Mesenchymal stem cell (in vitro differentiated cells and primary cell): ENCODE measurements around the gene PTPRN2.

Experiments used
- DNase-seq: peaks from one replicate; pipeline ENCODE4 v3.0.0-alpha.2; 2013
- H2AFZ ChIP-seq: one replicate; pipeline ENCODE4 v1.6.1; 2013; ENCODE audit warnings: low read depth, mild to moderate bottlenecking, control low read depth, inconsistent platforms, low read length, moderate library complexity
- H2AK5ac ChIP-seq: 2 replicates; pipeline ENCODE4 v1.6.1; 2013; ENCODE audit warnings: low read length, moderate library complexity, mild to moderate bottlenecking, inconsistent platforms; ENCODE audit not compliant: severe bottlenecking
- H2BK120ac ChIP-seq: one replicate; pipeline ENCODE4 v1.6.1; 2013; ENCODE audit warnings: low read depth, mild to moderate bottlenecking, inconsistent platforms, low read length, moderate library complexity
- H2BK12ac ChIP-seq, 2 experiments: one replicate each; pipeline ENCODE4 v1.6.1; 2013; ENCODE audit warnings: inconsistent platforms in 2 of 2, low read length in 2 of 2, mild to moderate bottlenecking in 2 of 2, moderate library complexity in 2 of 2, control low read depth in 1 of 2
- H2BK15ac ChIP-seq: one replicate; pipeline ENCODE4 v1.6.1; 2013; ENCODE audit warnings: mild to moderate bottlenecking, low read depth, inconsistent platforms; ENCODE audit not compliant: poor library complexity, severe bottlenecking
- H2BK5ac ChIP-seq: 2 replicates; pipeline ENCODE4 v1.6.1; 2013; ENCODE audit warnings: low read depth, mild to moderate bottlenecking, low read length, control low read depth, inconsistent platforms; ENCODE audit not compliant: poor library complexity, severe bottlenecking
- H3K14ac ChIP-seq, 2 experiments: one replicate each; pipeline ENCODE4 v1.6.1; 2013; ENCODE audit warnings: inconsistent platforms in 2 of 2, low read length in 2 of 2, control low read depth in 1 of 2, mild to moderate bottlenecking in 1 of 2, moderate library complexity in 1 of 2
- H3K18ac ChIP-seq, 2 experiments: one replicate each; pipeline ENCODE4 v1.6.1; 2013; ENCODE audit warnings: inconsistent platforms in 2 of 2, low read length in 2 of 2, control low read depth in 1 of 2, low read depth in 1 of 2, mild to moderate bottlenecking in 1 of 2
- H3K23ac ChIP-seq, 2 experiments: one replicate each; pipeline ENCODE4 v1.6.1; 2013; ENCODE audit warnings: inconsistent platforms in 2 of 2, low read length in 2 of 2, mild to moderate bottlenecking in 2 of 2, moderate library complexity in 2 of 2, control low read depth in 1 of 2
- H3K27ac ChIP-seq: 2 replicates; pipeline ENCODE4 v1.5.1; 2013; ENCODE audit warnings: mild to moderate bottlenecking, moderate library complexity, low read length, control low read depth, inconsistent platforms; ENCODE audit not compliant: poor library complexity, severe bottlenecking
- H3K27me3 ChIP-seq, 2 experiments: 2 replicates each; pipeline versions ENCODE4 v1.6.1 to v1.7.0; 2013; ENCODE audit warnings: low read length in 2 of 2, mild to moderate bottlenecking in 2 of 2, moderate library complexity in 2 of 2, control low read depth in 1 of 2, inconsistent platforms in 1 of 2; ENCODE audit not compliant: control insufficient read depth in 1 of 2, insufficient read depth in 1 of 2
- H3K36me3 ChIP-seq, 2 experiments: 2 replicates each; pipeline versions ENCODE4 v1.6.1 to v1.7.0; 2013; ENCODE audit warnings: low read length in 2 of 2, control low read depth in 1 of 2, inconsistent platforms in 1 of 2, low read depth in 1 of 2, mild to moderate bottlenecking in 1 of 2; ENCODE audit not compliant: insufficient read depth in 2 of 2, control insufficient read depth in 1 of 2
- H3K4ac ChIP-seq, 2 experiments: one replicate each; pipeline ENCODE4 v1.6.1; 2013; ENCODE audit warnings: inconsistent platforms in 2 of 2, low read length in 2 of 2, mild to moderate bottlenecking in 2 of 2, moderate library complexity in 2 of 2, control low read depth in 1 of 2, low read depth in 1 of 2
- H3K4me1 ChIP-seq: 2 replicates; pipeline ENCODE4 v1.6.1; 2013; ENCODE audit warnings: low read depth, low read length, control low read depth; ENCODE audit not compliant: control insufficient read depth, insufficient read depth
- H3K4me2 ChIP-seq: 2 replicates; pipeline ENCODE4 v1.6.1; 2013; ENCODE audit warnings: low read length, mild to moderate bottlenecking, inconsistent platforms; ENCODE audit not compliant: poor library complexity, severe bottlenecking
- H3K4me3 ChIP-seq, 2 experiments: 2 replicates each; pipeline versions ENCODE4 v1.5.1 to v1.7.0; 2013; ENCODE audit warnings: low read length in 2 of 2, mild to moderate bottlenecking in 2 of 2, control low read depth in 1 of 2, low read depth in 1 of 2; ENCODE audit not compliant: insufficient read depth in 1 of 2
- H3K79me1 ChIP-seq: replicated peaks from 2 replicates; pipeline ENCODE4 v1.6.1; 2013; ENCODE audit warnings: mild to moderate bottlenecking, control low read depth, low read length, inconsistent platforms; ENCODE audit not compliant: poor library complexity, severe bottlenecking
- H3K9ac ChIP-seq: 2 replicates; pipeline ENCODE4 v1.7.0; 2013; ENCODE audit warnings: mild to moderate bottlenecking, low read length, moderate library complexity
- H3K9me3 ChIP-seq: 2 replicates; pipeline ENCODE4 v1.7.0; 2013; ENCODE audit warnings: mild to moderate bottlenecking, low read length; ENCODE audit not compliant: control insufficient read depth
- H4K8ac ChIP-seq: one replicate; pipeline ENCODE4 v1.6.1; 2013; ENCODE audit warnings: inconsistent platforms, mild to moderate bottlenecking, low read length, moderate library complexity
- H4K91ac ChIP-seq: one replicate; pipeline ENCODE4 v1.6.1; 2013; ENCODE audit warnings: mild to moderate bottlenecking, low read length, inconsistent platforms
- WGBS: methylation state at CpG from one replicate; pipeline ENCODE4 v1.1.7; 2013; ENCODE audit warnings: mixed read lengths; 5-methylcytosine and 5-hydroxymethylcytosine counted together

PTPRN2 gene

GRCh38 chr7:158474488-158474887, 113.1 kb downstream of the PTPRN2 start:
- no peak overlapping the region for H3K18ac ChIP-seq
- no peak overlapping the region for H3K27ac ChIP-seq
- no peak overlapping the region for H2BK12ac ChIP-seq
- no peak overlapping the region for H4K91ac ChIP-seq
- no peak overlapping the region for H2BK15ac ChIP-seq
- H2AK5ac ChIP-seq, result no peak overlapping the region
- H3K9ac ChIP-seq, result no peak overlapping the region
- no peak overlapping the region for H2BK5ac ChIP-seq
- no peak overlapping the region for H3K23ac ChIP-seq
- H3K4ac ChIP-seq, result no peak overlapping the region
- H2BK120ac ChIP-seq, result no peak overlapping the region
- H2AFZ ChIP-seq, result no peak overlapping the region
- peaks cover 4% of the 10 kb centered on the region for H3K9me3 ChIP-seq
- peaks cover 0 to 5% of the 10 kb centered on the region in 2 experiments for H3K27me3 ChIP-seq
- no peak for DNase-seq
- no peak overlapping the region for H3K4me2 ChIP-seq
- H3K4me1 ChIP-seq, result no peaks in the 10 kb centered on the region
- H4K8ac ChIP-seq, result no peak overlapping the region
- H3K36me3 ChIP-seq, result no peaks in the 10 kb centered on the region
- 84% methylated on average over 16 of the region's 16 CpGs for WGBS
- H3K79me1 ChIP-seq, result no peaks in the 10 kb centered on the region
- no peak overlapping the region for H3K14ac ChIP-seq
- H3K4me3 ChIP-seq, result no peak overlapping the region

DNA sequence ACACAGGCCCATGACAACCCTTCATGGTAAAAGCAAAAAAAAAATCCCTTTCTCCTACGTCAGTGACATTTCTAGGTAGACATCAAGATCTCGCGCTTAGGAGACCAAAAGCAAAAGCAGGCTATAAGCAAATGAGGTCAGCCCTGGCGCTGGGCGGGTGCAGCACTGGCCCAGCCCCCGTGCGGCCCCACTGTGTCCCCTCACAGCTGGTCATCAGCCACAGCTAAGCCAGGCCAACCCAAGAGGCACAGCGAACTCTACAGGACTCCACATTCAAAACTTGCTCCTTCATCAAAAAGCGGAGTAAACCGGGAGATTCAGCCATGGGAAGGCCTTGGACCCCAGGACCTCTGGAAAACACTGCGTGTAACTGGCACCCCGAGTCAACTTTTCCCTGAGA, 113.7 kb downstream of the PTPRN2 start:
- no peak overlapping the region for H2BK120ac ChIP-seq
- H2BK5ac ChIP-seq, result no peak overlapping the region
- H4K8ac ChIP-seq, result no peak overlapping the region
- H3K4me2 ChIP-seq, result no peak overlapping the region
- no peaks in the 10 kb centered on the region for H3K79me1 ChIP-seq
- WGBS, result 86% methylated on average over 12 of the region's 12 CpGs
- no peak overlapping the region for H3K4me3 ChIP-seq
- no peak overlapping the region for H2AFZ ChIP-seq
- no peak overlapping the region for H2BK15ac ChIP-seq
- peaks cover 4% of the 10 kb centered on the region for H3K9me3 ChIP-seq
- peaks cover 0 to 5% of the 10 kb centered on the region in 2 experiments for H3K27me3 ChIP-seq
- H2BK12ac ChIP-seq, result no peak overlapping the region
- no peak overlapping the region for H3K23ac ChIP-seq
- H2AK5ac ChIP-seq, result no peak overlapping the region
- no peak overlapping the region for H3K27ac ChIP-seq
- H3K14ac ChIP-seq, result no peak overlapping the region
- H3K4ac ChIP-seq, result no peak overlapping the region
- H4K91ac ChIP-seq, result no peak overlapping the region
- no peaks in the 10 kb centered on the region for H3K36me3 ChIP-seq
- DNase-seq, result no peak
- no peak overlapping the region for H3K9ac ChIP-seq
- no peaks in the 10 kb centered on the region for H3K4me1 ChIP-seq
- H3K18ac ChIP-seq, result no peak overlapping the region

GRCh38 chr7:158473221-158473620, 114.4 kb downstream of the PTPRN2 start:
- Histone ChIP-seq H4K91ac (no peak overlapping the region), H3K4me1 (no peaks in the 10 kb centered on the region), H3K18ac (no peak overlapping the region), H2BK5ac (no peak overlapping the region), H3K9me3 (peaks cover 4% of the 10 kb centered on the region), H3K4me2 (no peak overlapping the region), H2BK120ac (no peak overlapping the region), H3K36me3 (no peaks in the 10 kb centered on the region), H3K14ac (no peak overlapping the region), H2AK5ac (no peak overlapping the region), H3K4me3 (no peak overlapping the region), H2BK15ac (no peak overlapping the region), H4K8ac (no peak overlapping the region), H3K9ac (no peak overlapping the region), H3K4ac (no peak overlapping the region), H3K27ac (no peak overlapping the region), H3K27me3 (peaks cover 0 to 5% of the 10 kb centered on the region in 2 experiments), H2BK12ac (no peak overlapping the region), H3K23ac (no peak overlapping the region), H3K79me1 (no peaks in the 10 kb centered on the region), H2AFZ (no peak overlapping the region)
- no peak for DNase-seq
- WGBS, result 50% methylated on average over 12 of the region's 13 CpGs

DNA sequence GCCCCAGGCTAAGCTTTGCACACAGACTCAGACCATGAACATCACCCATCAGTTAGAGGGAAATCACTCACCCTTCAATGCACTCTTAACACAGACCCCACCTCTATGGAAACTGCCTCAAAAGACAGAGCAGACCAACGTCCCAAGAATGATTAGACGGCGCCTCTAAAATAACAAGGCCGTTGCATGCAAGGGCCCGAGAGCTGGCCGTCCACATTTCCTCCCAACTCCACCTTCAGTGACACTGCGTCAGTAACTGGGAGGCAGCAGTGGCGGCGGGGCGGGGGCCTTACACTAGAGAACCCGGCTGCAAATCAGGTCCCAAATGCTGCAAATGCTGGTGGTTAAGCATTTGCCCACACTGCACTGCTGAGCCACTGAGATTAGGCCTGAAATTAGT, 115.0 kb downstream of the PTPRN2 start:
- H4K91ac ChIP-seq, result no peak overlapping the region
- no peak for DNase-seq
- no peak overlapping the region for H3K4me2 ChIP-seq
- H2BK5ac ChIP-seq, result no peak overlapping the region
- H3K14ac ChIP-seq, result no peak overlapping the region
- H3K27ac ChIP-seq, result no peak overlapping the region
- H3K18ac ChIP-seq, result no peak overlapping the region
- H3K4me1 ChIP-seq, result no peaks in the 10 kb centered on the region
- no peak overlapping the region for H3K4me3 ChIP-seq
- H3K9me3 ChIP-seq, result peaks cover 2% of the 10 kb centered on the region
- no peak overlapping the region for H2BK15ac ChIP-seq
- no peak overlapping the region for H2AK5ac ChIP-seq
- no peak overlapping the region for H2BK120ac ChIP-seq
- no peak overlapping the region for H3K4ac ChIP-seq
- H3K9ac ChIP-seq, result no peak overlapping the region
- no peaks in the 10 kb centered on the region for H3K36me3 ChIP-seq
- H2AFZ ChIP-seq, result no peak overlapping the region
- no peak overlapping the region for H3K23ac ChIP-seq
- WGBS, result 77% methylated on average over 11 of the region's 11 CpGs
- no peak overlapping the region for H2BK12ac ChIP-seq
- H3K79me1 ChIP-seq, result no peaks in the 10 kb centered on the region
- H4K8ac ChIP-seq, result no peak overlapping the region
- peaks cover 0 to 5% of the 10 kb centered on the region in 2 experiments for H3K27me3 ChIP-seq
